PC-9 (cell line): ENCODE results near the gene SLC25A25. TPM values are rescaled to one million over a fixed set of nuclear protein-coding genes. Genes with fewer than 3 reads are reported as not detected.
"Not testable (repeated sequence)": the region's sequence is repeated elsewhere in the genome, so short reads cannot be mapped to it uniquely, and the experiment has no call there.

Experiments used
- BruUV-seq: library from RNA; stranded (reverse); fragments of 400-500 nt; replicated peaks from 2 replicates; lab custom pipeline; 2021; lab: Mats Ljungman, UMichigan
- CTCF ChIA-PET: fragments of 300-600 bp; sonication (Branson Sonifier 250); formaldehyde crosslinking; loops from one replicate; lab custom pipeline; 2022; ENCODE audit warnings: antibody characterized with exemption; lab: Charles Lee
- POLR2A ChIA-PET: fragments of 300-600 bp; sonication (Branson Sonifier 250); formaldehyde crosslinking; loops from one replicate; lab custom pipeline; 2022; ENCODE audit warnings: antibody characterized with exemption; ENCODE audit not compliant: unreplicated experiment; lab: Charles Lee
- DNase-seq, 2 experiments: peaks; one replicate each; pipeline versions ENCODE4 v3.0.0 to v3.0.0-alpha.2; 2015 to 2022; ENCODE audit warnings: mixed read lengths in 1 of 2
- H2AFZ ChIP-seq: fragments of 200-600 bp; sonication (generic); 2 replicates; pipeline ENCODE4 v1.8.1; 2017; ENCODE audit warnings: antibody characterized with exemption
- H3F3A ChIP-seq: fragments of 200-600 bp; sonication (generic); 2 replicates; pipeline ENCODE4 v1.8.1; 2017; ENCODE audit warnings: antibody characterized with exemption, mild to moderate bottlenecking, low read depth; ENCODE audit not compliant: insufficient read depth
- H3K27ac ChIP-seq: fragments of 200-600 bp; sonication (generic); 2 replicates; pipeline ENCODE4 v1.6.1; 2016; ENCODE audit warnings: mixed run types
- H3K27me3 ChIP-seq: fragments of 200-600 bp; sonication (generic); 2 replicates; pipeline ENCODE4 v1.6.1; 2016; ENCODE audit warnings: low read depth, mixed run types; ENCODE audit not compliant: insufficient read depth
- H3K36me3 ChIP-seq: fragments of 200-600 bp; sonication (generic); 2 replicates; pipeline ENCODE4 v1.6.1; 2016; ENCODE audit warnings: low read depth, mixed run types
- H3K4me1 ChIP-seq: fragments of 200-600 bp; sonication (generic); replicated peaks from 2 replicates; pipeline ENCODE4 v1.6.1; 2016; ENCODE audit warnings: mixed run types; ENCODE audit not compliant: insufficient read depth
- H3K4me2 ChIP-seq: fragments of 200-600 bp; sonication (generic); 2 replicates; pipeline ENCODE4 v1.6.1; 2017; ENCODE audit warnings: mixed run types
- H3K4me3 ChIP-seq: fragments of 200-600 bp; sonication (generic); 2 replicates; pipeline ENCODE4 v1.6.1; 2016; ENCODE audit warnings: mixed run types
- H3K79me2 ChIP-seq: fragments of 200-600 bp; sonication (generic); 2 replicates; pipeline ENCODE4 v1.6.1; 2017; ENCODE audit warnings: low read depth, mixed run types
- H3K9me2 ChIP-seq: fragments of 200-600 bp; sonication (generic); 2 replicates; pipeline ENCODE4 v1.8.1; 2017; ENCODE audit warnings: mild to moderate bottlenecking; ENCODE audit not compliant: insufficient read depth
- H3K9me3 ChIP-seq: fragments of 200-600 bp; sonication (generic); 2 replicates; pipeline ENCODE4 v1.8.1; 2016; ENCODE audit warnings: low read depth; ENCODE audit not compliant: insufficient read depth
- H4K20me1 ChIP-seq: fragments of 200-600 bp; sonication (generic); 2 replicates; pipeline ENCODE4 v1.8.1; 2017; ENCODE audit not compliant: insufficient read depth
- EZH2 ChIP-seq: fragments of 200-600 bp; sonication (generic); IDR thresholded peaks from 2 replicates; pipeline ENCODE4 v1.8.0; 2017; ENCODE audit warnings: antibody characterized with exemption, low read depth
- intact Hi-C: fragments of 100-400 bp; cut with micrococcal nuclease; formaldehyde crosslinking; loops from one replicate; pipeline ENCODE4 v1.10.0; 2022; ENCODE audit not compliant: unreplicated experiment
- total RNA-seq: library from RNA; stranded (reverse); gene quantifications from 2 replicates; pipeline ENCODE4 v1.2.3, GENCODE V29; 2021
- TF ChIP-seq, protein P1 (sequence below): fragments of 200-600 bp; sonication (generic); conservative IDR thresholded peaks from 2 replicates; pipeline ENCODE4 v1.6.1; 2017; ENCODE audit warnings: mixed run types, antibody characterized with exemption, mild to moderate bottlenecking, moderate library complexity

SLC25A25 gene
- total RNA-seq, 1 experiment from 2014 or later, result 11.7 TPM

- Histone ChIP-seq H3K36me3 (no peaks in the 10 kb centered on the region), H3K4me2 (no peak overlapping the region), H3K9me3 (no peaks in the 10 kb centered on the region), H3K9me2 (no peaks in the 10 kb centered on the region), H3K79me2 (no peaks in the 10 kb centered on the region), H3K27ac (no peak overlapping the region), H3K4me1 (0 out of 2 replicates have a peak, but pooled peaks cover 6% of the 10 kb centered on the region), H2AFZ (no peak overlapping the region), H3K27me3 (no peaks in the 10 kb centered on the region), H4K20me1 (no peaks in the 10 kb centered on the region), H3K4me3 (no peak overlapping the region), H3F3A (peaks cover 31% of the 10 kb centered on the region; the same call in 1 of the 2 replicates)
- no TSS peak for BruUV-seq
- intact Hi-C loops, result no loop called here
- CTCF ChIA-PET, result no interaction called here
- TF ChIP-seq, protein P1, sequence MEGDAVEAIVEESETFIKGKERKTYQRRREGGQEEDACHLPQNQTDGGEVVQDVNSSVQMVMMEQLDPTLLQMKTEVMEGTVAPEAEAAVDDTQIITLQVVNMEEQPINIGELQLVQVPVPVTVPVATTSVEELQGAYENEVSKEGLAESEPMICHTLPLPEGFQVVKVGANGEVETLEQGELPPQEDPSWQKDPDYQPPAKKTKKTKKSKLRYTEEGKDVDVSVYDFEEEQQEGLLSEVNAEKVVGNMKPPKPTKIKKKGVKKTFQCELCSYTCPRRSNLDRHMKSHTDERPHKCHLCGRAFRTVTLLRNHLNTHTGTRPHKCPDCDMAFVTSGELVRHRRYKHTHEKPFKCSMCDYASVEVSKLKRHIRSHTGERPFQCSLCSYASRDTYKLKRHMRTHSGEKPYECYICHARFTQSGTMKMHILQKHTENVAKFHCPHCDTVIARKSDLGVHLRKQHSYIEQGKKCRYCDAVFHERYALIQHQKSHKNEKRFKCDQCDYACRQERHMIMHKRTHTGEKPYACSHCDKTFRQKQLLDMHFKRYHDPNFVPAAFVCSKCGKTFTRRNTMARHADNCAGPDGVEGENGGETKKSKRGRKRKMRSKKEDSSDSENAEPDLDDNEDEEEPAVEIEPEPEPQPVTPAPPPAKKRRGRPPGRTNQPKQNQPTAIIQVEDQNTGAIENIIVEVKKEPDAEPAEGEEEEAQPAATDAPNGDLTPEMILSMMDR, result no peak
- TF ChIP-seq EZH2, result no peak
- POLR2A ChIA-PET, result interaction anchor here (0.6 kb wide), 1 partner anchor 15 kb away, joined by 3 read pairs; no protein-coding TSS in a partner anchor
- DNase-seq, result no peak
These were observed 45.1 kb upstream of the SLC25A25 start for GRCh38 chr9:128022886-128023285.

DNA sequence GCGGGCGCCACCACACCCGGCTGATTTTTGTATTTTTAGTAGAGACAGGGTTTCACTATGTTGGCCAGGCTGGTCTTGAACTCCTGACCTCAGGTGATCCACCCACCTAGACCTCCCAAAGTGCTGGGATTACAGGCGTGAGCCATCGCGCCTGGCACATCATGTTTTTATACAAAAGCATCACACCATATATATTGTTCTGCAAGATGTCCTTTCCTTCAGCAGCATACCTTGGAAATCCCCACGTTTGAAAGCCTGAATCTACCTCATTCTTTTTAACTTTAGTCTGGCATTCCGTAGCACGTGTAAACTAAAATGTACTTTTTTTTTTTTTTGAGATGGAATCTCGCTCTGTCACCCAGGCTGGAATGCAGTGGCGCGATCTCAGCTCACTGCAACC lies 44.4 kb upstream of the SLC25A25 start:
- H3K9me2 ChIP-seq, H3K79me2 ChIP-seq, H3K4me2 ChIP-seq, BruUV-seq, H3K27me3 ChIP-seq, POLR2A ChIA-PET, H2AFZ ChIP-seq, H3K4me1 ChIP-seq, H3K9me3 ChIP-seq, DNase-seq, H3K27ac ChIP-seq, H3K4me3 ChIP-seq, H4K20me1 ChIP-seq, intact Hi-C loops, H3K36me3 ChIP-seq: not testable (repeated sequence)
- CTCF ChIA-PET, result interaction anchor here (0.7 kb wide), 1 partner anchor 95 kb away, joined by 7 read pairs; no protein-coding TSS in a partner anchor
- H3F3A ChIP-seq, result peaks cover 31% of the 10 kb centered on the region; the same call in 1 of the 2 replicates

- no peak overlapping the region for H3K4me2 ChIP-seq
- DNase-seq, result no peak
- POLR2A ChIA-PET, result interaction anchor here (0.6 kb wide), 1 partner anchor 21 kb away, joined by 3 read pairs; no protein-coding TSS in a partner anchor
- no peaks in the 10 kb centered on the region for H3K9me3 ChIP-seq
- CTCF ChIA-PET, result interaction anchor here (1.0 kb wide), 1 partner anchor 10 kb away, joined by 3 read pairs; no protein-coding TSS in a partner anchor
- BruUV-seq, result no TSS peak
- H3K4me3 ChIP-seq, result no peak overlapping the region
- peaks cover 31% of the 10 kb centered on the region; the same call in 1 of the 2 replicates for H3F3A ChIP-seq
- no peaks in the 10 kb centered on the region for H3K27me3 ChIP-seq
- H3K79me2 ChIP-seq, result no peaks in the 10 kb centered on the region
- TF ChIP-seq, protein P1, result no peak
- TF ChIP-seq EZH2, result no peak
- H3K9me2 ChIP-seq, result no peaks in the 10 kb centered on the region
- H3K36me3 ChIP-seq, result no peaks in the 10 kb centered on the region
- intact Hi-C loops, result no loop called here
- H2AFZ ChIP-seq, result no peak overlapping the region
- H3K4me1 ChIP-seq, result 0 out of 2 replicates have a peak, but pooled peaks cover 6% of the 10 kb centered on the region
- no peak overlapping the region for H3K27ac ChIP-seq
- H4K20me1 ChIP-seq, result no peaks in the 10 kb centered on the region
These were observed 43.2 kb upstream of the SLC25A25 start for GRCh38 chr9:128024761-128025308.
